ENCODE measurements around the gene CCL22. TPM values are rescaled to one million over a fixed set of nuclear protein-coding genes. Genes with fewer than 3 reads are reported as not detected.

Gene CCL22
- total RNA-seq, 2 donors from 2014 or later: 0.45 TPM; not detected in 1

- DNase-seq (no peak), ATAC-seq (no peak)
- intact Hi-C loops (cut with DNase I, micrococcal nuclease): no loop called here
These were observed 51.4 kb downstream of the CCL22 start for GRCh38 chr16:57409870-57410587.

GRCh38 chr16:57411362-57411976 lies 52.9 kb downstream of the CCL22 start:
- no peak for DNase-seq
- intact Hi-C loops (cut with DNase I, micrococcal nuclease): no loop called here
- no peak for ATAC-seq

- DNase-seq (no peak), ATAC-seq (no peak)
- intact Hi-C loops (cut with DNase I, micrococcal nuclease): no loop called here
These were observed 54.0 kb downstream of the CCL22 start for GRCh38 chr16:57412584-57412983.

GRCh38 chr16:57413301-57413730 lies 54.7 kb downstream of the CCL22 start:
- no peak for ATAC-seq
- no peak for DNase-seq
- intact Hi-C loops (cut with DNase I, micrococcal nuclease): no loop called here

GRCh38 chr16:57413733-57414132 lies 55.1 kb downstream of the CCL22 start:
- DNase-seq: no peak
- intact Hi-C loops (cut with DNase I, micrococcal nuclease): no loop called here
- ATAC-seq: no peak

Other genes with a start within 250 kb of the CCL22 start
- gene PSME3IP1, start 172.7 kb upstream of the CCL22 start, total RNA-seq: 100 to 1,000 TPM in 1 of 2 donors, 10 to 100 TPM in 1; 90.6 to 107 TPM
- gene RSPRY1, start 172.5 kb upstream of the CCL22 start, total RNA-seq: 10 to 100 TPM; 49.1 to 53.0 TPM
- 10 to 100 TPM; 32.3 to 35.3 TPM for gene ARL2BP, start 113.5 kb upstream of the CCL22 start, total RNA-seq
- 10 to 100 TPM; 15.8 to 18.1 TPM for gene PLLP, start 74.1 kb upstream of the CCL22 start, total RNA-seq
- 1 to 10 TPM; 2.9 to 4.7 TPM for gene CX3CL1, start 13.7 kb downstream of the CCL22 start, total RNA-seq
- not detected for gene CCL17, start 46.0 kb downstream of the CCL22 start, total RNA-seq
- gene CIAPIN1, start 88.6 kb downstream of the CCL22 start, total RNA-seq: 10 to 100 TPM; 47.3 to 72.5 TPM
- gene COQ9, start 88.7 kb downstream of the CCL22 start, total RNA-seq: 100 to 1,000 TPM; 107 to 117 TPM
- gene POLR2C, start 103.9 kb downstream of the CCL22 start, total RNA-seq: 10 to 100 TPM; 48.9 to 50.0 TPM
- gene DOK4, start 127.7 kb downstream of the CCL22 start, total RNA-seq: 100 to 1,000 TPM; 145 to 152 TPM
- 1 to 10 TPM; 1.9 to 2.8 TPM for gene CCDC102A, start 177.8 kb downstream of the CCL22 start, total RNA-seq
- gene ADGRG5, start 183.9 kb downstream of the CCL22 start, total RNA-seq: 1 to 10 TPM; 2.0 to 2.7 TPM